Activated CD4-positive, CD25-positive, alpha-beta regulatory T cell treated with anti-CD3 and anti-CD28 coated beads, Interleukin-2, amount 50 U/mL, for 72 hours (primary cell): ENCODE data around the gene SRP19.
"Not testable (repeated sequence)": the region's sequence is repeated elsewhere in the genome, so short reads cannot be mapped to it uniquely, and the experiment has no call there.

Experiments
- DNase-seq: peaks from one replicate; pipeline ENCODE4 v3.0.0; 2021

Gene SRP19

GRCh38 chr5:112876362-112876761 lies 15.3 kb downstream of the SRP19 start:
- DNase-seq, result no peak

DNA sequence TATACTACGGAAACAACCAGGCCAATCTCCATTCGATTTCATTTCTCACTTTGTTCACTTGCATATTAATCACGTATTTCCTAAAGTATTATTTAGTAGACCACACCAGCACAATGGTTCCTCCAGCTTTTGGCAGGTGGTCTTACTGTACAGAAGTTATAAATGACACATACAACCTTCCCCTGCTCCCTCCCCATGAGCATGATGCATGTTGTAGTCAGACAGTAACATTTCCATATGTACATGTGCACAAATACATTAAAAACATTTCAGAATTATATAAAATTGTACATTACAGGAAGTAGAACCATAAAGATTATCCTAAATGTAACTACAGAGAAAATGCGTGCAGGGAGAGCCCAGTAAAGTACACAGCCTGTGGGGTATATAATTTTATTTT lies 17.0 kb downstream of the SRP19 start:
- no peak for DNase-seq

DNA sequence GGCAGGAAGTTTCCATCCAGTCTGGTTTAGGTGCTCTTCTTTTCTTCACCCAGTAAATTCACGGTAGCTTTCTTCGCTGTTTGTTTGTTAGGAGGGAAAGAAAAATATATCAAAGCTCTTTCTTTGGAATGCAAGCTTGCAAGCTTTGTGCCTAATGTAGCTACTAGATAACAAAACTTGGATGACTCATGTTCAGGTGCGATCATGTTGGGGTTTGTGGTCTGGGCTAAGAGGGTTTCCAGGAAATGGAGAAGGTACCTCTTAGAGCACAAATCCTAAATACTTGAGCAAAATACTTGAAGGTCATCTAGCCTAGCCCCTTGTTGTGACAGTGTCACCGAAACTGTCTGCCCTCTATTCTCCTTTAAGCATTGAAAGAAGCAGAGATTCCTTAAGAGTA lies 17.7 kb downstream of the SRP19 start:
- DNase-seq, result no peak

DNA sequence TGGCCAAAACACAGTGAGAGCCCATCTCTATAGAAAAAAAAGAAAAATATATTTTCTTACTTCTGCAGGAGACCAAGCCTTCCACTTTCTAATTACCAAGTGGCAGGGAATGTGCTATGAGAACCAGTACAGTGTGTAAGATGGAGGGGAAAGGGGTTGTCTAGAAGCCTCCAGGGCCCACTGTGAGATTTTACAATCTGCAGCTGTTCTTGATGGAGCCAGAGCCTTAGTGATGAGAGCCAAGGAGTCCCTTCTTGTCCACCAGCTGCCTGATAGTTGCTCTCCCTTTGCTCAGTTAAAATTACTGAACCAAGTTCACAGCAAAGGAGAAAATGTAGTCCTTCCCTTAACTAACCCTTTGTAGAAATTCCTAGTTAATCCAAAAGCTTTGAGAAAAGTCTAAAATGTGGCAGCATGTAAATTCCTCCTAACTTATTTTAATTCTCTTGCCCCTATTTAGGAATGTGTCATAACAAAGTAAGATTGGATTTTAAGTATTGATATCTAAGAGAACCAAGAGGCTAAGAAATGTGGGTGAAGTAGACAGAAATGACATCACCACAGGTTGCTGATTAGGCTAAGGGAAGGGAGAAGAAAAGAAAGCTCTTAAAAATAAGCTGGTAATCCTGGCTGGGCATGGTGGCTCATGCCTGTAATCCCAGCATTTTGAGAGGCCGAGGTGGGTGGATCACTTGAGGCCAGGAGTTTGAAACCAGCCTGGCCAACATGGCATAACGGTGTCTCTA lies 19.3 kb downstream of the SRP19 start:
- DNase-seq, result no peak

GRCh38 chr5:112883192-112883591 lies 22.1 kb downstream of the SRP19 start:
- no peak for DNase-seq

DNA sequence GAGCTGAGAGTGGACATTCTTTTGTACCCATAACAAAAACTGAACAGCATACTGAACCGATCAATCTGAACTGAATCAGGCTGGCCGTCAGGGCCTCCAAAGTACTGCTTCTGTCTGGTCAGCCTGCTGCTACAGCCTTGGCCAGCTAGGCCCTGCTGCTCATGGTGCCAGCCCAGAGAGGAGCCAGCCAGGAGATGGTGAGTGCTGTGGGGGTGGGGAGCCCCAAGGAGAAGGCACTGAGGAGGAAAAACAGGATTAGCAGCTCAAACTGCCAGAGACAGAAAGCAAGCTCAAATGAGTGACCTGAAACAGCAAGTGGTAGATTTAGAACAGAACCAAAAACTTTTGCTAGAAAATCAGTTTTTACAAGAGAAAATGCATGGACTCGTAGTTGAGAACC lies 23.9 kb downstream of the SRP19 start:
- DNase-seq, result no peak

DNA sequence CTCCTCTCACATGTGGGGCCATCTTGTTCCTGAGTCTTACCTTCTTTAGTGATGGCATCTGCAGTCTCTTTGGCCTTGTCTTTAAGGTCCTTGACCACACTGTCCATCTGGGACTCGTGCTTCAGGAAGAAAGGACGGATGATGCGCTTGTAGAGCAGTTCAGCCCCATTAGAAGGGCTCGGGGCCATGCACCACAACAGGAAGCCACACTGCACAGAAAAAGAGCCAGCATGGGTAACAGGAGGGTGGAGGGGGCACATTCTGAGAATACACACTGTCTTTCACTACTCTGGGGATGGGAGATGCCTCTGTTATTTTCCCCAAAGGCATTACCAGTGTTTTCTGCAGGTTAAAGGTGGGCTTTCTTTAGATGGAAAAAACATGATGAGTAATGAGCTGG lies 25.9 kb downstream of the SRP19 start:
- DNase-seq, result no peak

DNA sequence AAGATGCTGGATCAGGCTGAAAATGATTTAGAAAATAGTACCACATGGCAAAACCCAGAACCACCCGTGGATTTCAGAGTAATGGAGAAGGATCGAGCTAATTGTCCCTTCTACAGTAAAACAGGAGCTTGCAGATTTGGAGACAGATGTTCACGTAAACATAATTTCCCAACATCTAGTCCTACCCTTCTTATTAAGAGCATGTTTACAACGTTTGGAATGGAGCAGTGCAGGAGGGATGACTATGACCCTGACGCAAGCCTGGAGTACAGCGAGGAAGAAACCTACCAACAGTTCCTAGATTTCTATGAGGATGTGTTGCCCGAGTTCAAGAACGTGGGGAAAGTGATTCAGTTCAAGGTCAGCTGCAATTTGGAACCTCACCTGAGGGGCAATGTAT lies 31.0 kb downstream of the SRP19 start:
- not testable (repeated sequence) for DNase-seq

GRCh38 chr5:112892776-112893175 lies 31.7 kb downstream of the SRP19 start:
- no peak for DNase-seq

DNA sequence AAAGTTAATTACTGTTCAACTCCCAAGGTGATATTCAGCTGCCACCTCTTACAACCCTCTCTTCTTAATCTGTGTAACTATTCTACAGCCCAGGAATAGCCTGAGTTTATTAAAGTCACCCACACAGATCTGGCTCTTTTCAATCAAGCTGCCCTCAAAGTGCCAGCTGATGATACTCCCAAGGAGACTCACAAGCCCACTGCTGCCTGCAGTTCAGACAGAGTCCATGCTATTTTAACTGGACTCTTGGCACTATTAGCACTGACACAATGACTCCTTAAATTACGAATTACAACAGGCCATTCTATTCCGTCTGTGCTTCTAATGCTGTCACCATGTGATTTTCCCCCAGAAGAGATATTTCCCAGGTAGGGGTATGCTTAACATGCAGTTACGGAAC lies 34.6 kb downstream of the SRP19 start:
- no peak for DNase-seq

DNA sequence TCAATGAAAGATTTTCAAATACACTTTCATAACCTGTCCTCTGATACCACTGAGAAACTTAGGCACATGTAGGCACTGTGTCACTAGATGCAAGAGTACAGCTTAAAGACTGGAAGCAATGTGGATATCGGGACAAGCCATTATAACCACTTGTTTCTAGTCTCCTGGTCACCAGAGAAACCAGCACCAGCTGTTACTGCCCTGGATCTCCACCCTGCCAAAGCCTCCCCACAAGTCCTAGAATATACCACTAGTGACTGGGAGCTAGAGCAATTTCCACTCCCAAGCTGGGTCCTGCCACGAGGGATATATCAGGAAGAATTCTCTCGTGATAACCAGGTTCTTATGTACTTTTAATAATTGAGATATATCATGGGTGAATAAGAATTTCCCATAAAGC lies 41.5 kb downstream of the SRP19 start:
- DNase-seq, result no peak

DNA sequence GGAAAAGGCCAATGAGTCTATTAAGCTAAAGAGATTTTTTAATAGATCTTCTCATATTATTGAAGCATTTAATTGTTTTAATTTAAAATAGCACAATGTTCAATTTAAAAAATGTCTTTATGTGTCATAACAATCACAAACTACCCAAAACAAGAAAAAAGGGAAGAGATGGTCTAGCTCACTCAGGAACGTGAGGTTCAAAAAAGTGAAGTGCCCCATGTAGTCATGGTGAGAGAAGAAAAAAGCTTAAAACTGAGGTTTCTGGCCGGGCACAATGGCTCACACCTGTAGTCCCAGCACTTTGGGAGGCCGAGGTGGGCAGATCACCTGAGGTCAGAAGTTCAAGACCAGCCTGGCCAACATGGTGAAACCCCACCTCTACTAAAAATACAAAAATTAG lies 43.9 kb downstream of the SRP19 start:
- not testable (repeated sequence) for DNase-seq

- no peak for DNase-seq
Observed at GRCh38 chr5:112906637-112907036, 45.5 kb downstream of the SRP19 start.

DNA sequence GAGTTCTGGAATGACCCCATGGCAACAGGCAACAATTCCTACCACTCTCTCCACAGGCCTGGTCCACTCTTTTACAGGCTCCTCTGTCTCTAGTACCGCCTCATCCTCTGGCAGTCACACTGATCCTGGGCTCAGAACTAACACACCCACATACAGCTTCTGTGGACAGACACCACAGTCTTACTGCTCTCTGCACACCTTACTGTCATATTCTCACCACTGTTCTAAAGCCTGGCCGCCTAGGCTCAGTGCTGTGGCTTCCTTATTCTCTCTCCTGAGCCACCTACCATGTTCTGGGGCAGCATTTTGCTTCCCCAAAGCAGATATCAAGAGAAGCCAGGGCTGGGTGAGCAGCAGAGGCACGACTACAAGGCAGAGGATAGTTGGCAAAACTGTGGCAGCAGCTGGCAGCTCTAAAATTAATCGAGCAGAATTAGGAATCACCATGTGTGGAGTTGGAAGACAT lies 46.1 kb downstream of the SRP19 start:
- no peak for DNase-seq

DNA sequence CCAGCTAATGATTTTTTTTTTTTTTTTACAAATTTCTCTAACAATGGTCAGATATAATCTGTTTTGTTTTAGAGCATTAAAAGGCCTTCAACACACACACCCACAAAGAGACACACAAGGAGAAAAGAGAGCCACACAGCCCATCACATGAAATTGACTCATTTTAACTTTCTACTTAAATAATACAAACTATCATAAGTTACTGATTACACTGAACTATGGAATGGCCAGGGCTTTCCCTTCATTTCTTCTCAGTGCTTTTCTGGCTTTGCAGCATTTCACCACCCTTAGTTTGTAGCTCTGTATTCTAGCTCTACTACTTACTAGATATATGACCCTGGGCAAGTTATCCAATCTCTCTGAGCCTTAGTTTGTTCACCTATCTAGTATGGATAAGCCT lies 47.8 kb downstream of the SRP19 start:
- DNase-seq, result no peak

DNA sequence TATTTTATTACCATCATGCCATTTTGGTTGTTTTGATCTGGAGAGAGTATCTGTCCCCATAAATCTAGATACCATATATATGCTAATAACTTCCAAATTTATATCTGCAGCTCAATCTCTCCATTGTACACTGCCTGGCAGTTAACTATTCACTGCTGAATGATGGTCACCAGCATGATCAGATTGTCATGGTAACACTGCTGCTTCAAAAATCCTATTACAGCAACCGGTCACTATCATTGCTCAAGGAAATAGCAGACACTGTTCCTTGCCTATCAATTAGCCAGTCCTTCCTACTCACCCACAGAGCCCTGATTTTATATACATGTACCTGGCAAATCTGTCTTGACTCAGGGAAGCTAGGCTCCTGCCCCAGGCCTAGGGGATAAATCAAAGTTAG lies 49.4 kb downstream of the SRP19 start:
- DNase-seq, result no peak

GRCh38 chr5:112914584-112914983 lies 53.5 kb downstream of the SRP19 start:
- DNase-seq, result no peak

- no peak for DNase-seq
Observed at GRCh38 chr5:112915831-112916230, 54.7 kb downstream of the SRP19 start.

- no peak for DNase-seq
Observed at GRCh38 chr5:112917453-112917995, 56.4 kb downstream of the SRP19 start.

- DNase-seq, result no peak
Observed at GRCh38 chr5:112918136-112918535, 57.0 kb downstream of the SRP19 start.

DNA sequence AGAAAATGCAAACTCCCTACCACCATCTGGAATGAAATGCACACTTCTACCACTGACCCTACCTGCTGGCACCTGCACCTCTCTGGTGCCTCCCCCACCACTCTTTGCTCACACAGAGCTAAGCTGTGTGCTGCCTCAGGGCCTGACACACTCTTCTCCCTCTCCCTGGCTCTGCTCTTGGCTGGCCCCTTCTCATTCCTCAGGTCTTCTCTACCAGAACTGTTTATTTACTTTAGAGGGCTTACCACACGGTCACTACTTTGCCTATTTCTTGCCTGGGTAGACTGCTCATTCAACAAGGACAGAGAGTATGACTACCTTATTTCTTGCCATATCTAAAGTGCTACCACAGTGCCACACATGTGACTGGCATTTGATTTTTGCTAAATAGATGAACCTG lies 57.6 kb downstream of the SRP19 start:
- DNase-seq, result no peak
